GM19455 (cell line): ENCODE data around the gene AP3B2.

Experiments used
- ATAC-seq: cut with Tn5 transposase; IDR thresholded peaks from one replicate; pipeline ENCODE4 v1.9.1; 2021; ENCODE audit not compliant: unreplicated experiment

The AP3B2 gene

GRCh38 chr15:82698711-82699345 lies 10.8 kb downstream of the AP3B2 start:
- no peak for ATAC-seq

- ATAC-seq: no peak
These were observed 11.8 kb downstream of the AP3B2 start for GRCh38 chr15:82697735-82698407.

- no peak for ATAC-seq
These were observed 17.5 kb downstream of the AP3B2 start for GRCh38 chr15:82692171-82692570.

DNA sequence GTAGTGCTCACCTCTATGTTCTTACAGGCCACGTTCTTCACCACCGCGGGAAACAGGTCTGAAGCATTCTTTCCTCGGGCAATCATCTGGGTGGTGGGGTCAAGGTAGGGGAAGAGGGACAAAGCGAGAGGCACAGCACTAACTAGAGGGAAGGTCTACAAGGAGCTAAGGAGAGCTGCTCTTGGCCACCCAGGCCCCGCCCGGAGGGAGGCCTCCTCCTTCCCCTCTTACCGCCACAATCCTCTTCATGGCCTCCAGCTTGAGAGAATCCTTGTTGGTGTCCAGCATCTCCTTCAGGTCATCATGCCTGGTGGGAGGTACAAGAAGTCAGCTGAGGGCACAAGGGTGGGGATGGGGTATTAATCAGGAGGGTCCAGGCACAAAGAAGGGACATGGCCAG lies 20.5 kb downstream of the AP3B2 start:
- ATAC-seq: no peak

- no peak for ATAC-seq
These were observed 21.0 kb downstream of the AP3B2 start for GRCh38 chr15:82688691-82689090.

DNA sequence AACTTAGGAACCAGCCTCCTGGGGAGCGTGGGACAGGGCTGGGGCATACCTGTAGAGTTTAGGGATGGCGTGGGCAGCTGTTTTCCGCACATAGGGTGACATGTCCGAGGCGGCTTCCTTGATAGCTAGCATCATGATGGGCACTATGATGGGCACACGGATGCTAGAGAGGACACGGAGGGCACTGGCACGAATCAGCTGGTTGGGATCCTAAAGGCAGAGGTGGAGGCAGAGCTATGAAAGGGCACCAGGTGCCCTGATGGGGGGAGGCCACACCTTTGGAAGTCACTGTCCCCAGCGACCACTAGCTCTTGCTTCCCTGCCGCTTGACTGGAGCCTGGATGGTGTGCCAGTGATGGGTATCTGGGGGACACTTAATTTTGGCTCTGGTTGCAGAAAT lies 28.3 kb downstream of the AP3B2 start:
- no peak for ATAC-seq

DNA sequence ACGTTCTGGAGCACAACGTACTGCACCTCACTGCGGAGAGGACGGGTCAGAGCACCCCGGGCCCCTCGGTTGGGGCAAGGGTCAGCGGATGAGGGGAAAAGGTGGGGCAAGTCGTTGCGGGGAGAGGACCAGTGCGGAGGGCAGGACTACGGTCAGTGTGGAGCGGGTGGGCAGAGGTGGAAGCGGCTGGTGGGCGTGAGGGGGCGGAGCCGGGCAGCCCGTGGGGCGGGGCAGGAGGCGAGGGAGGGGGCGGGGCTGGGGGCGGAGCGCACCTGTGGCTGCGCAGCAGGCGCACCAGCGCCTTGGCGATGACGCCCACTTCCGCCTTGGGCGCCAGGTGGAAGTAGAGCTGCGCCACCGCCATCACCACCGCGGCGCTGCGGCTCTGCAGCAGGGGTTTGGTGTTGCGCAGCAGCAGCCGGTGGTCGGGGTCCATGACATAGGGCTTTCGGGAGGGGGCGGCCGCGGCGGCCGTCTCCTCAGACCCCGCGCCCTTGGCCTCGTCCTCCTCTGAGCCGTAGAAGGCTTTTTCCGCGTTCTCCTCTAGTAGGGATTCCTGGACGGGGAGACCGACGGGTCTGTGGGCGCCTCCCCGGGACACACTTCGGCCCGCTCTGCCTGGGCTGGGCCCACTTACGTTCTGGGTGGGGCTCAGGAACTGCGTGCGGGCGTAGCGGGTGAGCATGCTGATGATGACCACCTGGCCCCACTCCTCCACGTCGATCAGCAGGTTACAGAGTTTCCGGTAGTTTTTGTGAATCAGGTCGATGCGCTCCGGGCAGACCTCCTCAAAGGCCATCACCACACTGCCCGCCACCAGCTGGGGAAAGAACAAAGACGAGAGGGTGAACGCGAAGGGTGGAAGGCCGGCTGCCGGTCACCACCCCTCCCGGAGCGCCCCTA lies 29.2 kb downstream of the AP3B2 start:
- peak; percentile 78 for ATAC-seq

DNA sequence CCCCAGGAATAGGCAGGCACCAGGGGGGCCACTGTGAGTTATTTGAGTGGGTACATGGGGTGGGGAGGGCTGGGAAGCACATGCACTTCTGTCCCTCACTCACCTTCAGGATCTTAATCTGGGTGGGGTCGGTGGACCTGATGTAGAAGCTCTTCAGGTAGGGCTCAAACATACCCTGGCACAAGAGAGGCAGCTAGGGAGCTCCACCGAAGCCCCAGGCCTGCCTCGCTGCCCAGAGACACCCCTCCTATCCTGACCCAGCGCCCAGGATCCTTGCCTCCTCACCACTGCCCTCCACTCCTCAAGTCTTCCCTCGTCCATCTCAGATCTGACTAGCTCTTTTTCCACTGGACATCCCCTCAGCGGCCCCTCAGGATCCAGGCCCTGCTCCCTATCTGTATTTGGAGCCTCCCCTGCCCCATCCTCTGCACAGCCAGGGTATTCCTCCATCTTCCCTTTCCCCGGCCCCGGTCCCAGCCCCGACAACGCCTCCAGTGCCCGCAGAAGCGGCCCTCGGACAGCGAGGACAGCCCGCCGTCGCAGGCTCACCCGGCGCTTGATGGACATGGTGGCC lies 30.0 kb downstream of the AP3B2 start:
- no peak for ATAC-seq

GRCh38 chr15:82677720-82678323 lies 31.9 kb downstream of the AP3B2 start:
- no peak for ATAC-seq

DNA sequence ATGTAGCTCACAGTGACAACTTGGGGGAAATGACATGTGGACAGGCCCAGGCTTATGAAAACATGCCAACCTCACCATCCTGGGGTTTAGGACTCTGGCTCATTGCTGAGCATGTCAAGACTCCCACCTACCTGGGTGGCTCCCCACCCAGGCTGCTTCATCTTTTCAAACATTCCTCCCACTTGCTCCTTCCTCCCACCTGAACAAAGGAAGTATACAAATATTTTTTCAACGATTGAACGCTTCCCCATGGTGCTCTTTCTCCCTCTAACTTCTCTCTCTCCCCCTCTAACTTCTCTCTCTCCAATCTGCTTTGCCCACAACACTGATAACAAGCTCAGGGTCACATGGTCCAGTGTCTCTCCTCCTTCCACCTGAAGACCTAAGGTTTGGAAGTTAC lies 34.8 kb downstream of the AP3B2 start:
- ATAC-seq: no peak

- ATAC-seq: no peak
These were observed 39.0 kb downstream of the AP3B2 start for GRCh38 chr15:82670699-82671098.

GRCh38 chr15:82666606-82667005 lies 43.1 kb downstream of the AP3B2 start:
- ATAC-seq: no peak

DNA sequence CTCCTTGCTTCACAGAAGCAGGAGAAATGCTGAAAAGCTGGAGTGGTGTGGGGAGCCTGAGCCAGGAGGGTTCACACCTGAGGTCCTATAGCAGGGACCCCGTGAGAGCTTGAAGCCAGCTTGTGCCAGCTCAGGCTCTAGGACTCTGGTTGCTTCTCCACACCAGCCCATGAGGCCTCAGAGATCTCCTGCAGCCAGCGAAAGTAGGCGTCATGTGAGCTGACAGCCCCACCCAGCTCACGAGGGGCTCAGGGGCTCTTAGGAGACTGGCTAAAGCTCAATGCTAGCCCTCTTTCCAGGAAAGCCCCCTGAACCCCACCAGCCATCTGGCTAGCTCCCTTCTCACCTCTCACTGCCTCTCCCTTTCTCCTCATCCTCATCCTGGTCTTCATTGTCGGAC lies 45.7 kb downstream of the AP3B2 start:
- no peak for ATAC-seq

- ATAC-seq: no peak
These were observed 46.5 kb downstream of the AP3B2 start for GRCh38 chr15:82663186-82663600.

DNA sequence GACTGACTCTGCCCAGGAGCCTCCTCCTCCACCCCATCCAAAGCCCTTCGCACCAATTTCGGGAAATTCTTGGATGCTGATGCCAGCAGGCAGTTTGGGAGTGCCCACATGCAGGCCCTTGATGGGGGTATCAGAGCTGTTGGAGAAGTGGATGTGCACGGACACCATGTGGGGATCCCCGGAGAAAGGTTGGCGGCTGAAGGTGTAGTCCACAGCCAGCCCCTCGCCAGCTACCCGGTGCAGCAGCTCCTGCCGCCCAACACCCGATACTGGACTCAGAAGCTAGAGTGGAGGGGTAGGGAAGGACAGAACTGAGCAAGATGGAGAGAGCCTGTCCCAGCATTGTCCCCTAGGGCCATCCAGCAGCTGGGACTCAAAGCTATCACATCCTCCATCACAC lies 47.0 kb downstream of the AP3B2 start:
- ATAC-seq: no peak

DNA sequence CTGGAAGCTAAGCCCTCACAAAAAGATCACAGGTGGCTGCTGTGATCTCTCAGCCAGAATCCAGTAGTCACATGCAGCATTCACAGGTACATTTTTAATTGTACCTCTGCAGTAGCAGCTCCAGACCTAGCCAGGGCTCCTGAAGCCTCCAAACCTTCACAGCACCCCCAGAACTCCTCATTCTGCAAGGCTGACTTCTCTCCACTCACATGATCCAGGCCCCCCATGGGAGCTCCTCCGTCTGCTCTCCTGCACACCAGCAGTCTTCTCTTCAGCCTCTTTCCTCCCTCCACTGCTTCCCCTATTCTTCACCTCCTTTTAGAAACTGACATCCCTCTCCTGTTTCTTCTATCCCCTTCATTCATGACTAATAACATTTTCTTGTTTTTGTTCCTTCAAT lies 49.3 kb downstream of the AP3B2 start:
- no peak for ATAC-seq

DNA sequence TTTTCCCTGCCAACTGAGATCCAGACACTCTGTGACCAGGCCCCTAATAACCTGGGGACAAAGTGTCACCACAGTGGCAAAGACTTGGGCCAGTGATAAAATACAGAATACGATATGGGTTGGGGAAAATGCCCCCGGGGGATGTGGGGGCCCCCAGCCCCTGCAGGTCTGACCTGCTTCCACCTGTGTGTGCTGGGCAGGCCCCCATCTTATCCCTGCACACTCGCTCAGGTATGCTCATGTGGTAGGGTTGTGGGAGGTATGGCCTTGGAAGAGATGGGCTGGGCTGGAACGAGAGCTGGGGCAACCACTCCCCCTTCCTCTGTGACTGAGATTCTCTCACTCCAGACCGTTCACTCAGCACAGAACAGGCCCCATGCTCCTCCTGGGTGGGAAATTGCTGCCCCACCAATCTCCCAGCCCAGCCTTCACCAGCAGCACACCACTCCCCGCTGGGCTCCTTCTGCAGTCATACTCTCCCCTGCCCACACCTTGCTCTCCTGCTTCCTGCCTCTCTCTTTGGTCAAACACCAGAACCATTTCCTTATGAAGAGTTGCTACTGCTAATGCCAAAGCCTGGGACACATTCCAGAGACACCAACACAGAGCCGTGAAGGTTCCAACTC lies 52.9 kb downstream of the AP3B2 start:
- no peak for ATAC-seq

- ATAC-seq: no peak
These were observed 54.1 kb downstream of the AP3B2 start for GRCh38 chr15:82655606-82656005.

DNA sequence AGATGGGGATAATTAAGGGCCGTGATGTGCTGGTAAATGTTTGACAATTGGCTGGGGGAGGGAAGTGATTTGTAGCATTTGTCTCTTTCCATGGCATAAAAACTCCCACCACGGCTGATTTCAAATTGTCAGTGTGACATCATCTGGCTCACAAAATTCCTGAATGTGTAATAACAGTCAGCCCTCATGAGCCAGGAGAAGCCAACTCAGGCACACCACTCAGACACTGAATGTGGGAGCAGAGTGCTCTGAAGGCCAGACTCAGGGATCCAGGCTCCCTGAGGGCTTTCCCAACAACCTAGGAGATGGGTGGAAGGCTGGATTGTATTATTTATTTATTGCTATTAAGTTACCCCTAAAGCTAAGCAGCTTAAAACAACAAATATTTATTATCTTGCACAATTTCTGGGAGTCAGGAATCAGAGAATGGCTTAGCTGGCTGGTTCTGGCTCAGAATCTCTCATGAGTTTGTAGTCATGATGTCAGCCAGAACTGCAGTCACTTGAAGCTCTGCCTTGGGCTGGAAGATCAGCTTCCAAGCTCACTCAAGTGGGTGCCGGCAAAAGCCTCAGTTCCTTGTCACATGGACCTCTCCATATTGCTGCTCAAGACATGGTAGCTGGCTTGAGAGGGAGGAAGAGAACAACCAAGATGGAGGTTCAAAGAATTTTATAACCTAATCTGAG lies 56.0 kb downstream of the AP3B2 start:
- ATAC-seq: no peak

DNA sequence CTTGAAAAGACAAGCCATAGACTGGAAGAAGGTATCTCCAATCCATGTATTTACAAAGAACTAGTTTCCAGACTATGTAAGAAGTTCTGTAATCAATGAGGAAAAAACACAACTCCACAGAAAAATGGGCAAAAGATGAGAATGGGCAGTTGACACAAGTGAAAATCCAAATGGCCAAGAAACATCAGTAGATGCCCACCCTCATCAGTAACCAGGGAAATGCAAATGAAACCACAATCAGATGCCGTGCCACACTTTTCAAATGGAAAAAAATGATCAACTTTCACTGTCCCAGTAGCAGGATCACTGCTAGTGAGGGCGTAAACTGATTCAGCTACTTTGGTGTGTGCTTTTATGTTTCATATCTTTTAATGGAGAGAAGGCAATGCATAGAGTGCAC lies 58.0 kb downstream of the AP3B2 start:
- ATAC-seq: no peak
